Measurements from ENCODE around the gene CDKL1. TPM values are rescaled to one million over a fixed set of nuclear protein-coding genes. Genes with fewer than 3 reads are reported as not detected.

Gene CDKL1
- total RNA-seq, 1 experiment from 2014 or later, result 3.6 TPM

GRCh38 chr14:50352584-50352983, 44.1 kb downstream of the CDKL1 start:
- ATAC-seq (no peak), DNase-seq (ENCODE audit: low spot score) (no peak)
- ChIA-PET POLR2A (no interaction called here), CTCF (interaction anchor here (0.7 kb wide), 1 partner anchor 10 kb away, joined by 3 read pairs; no protein-coding TSS in a partner anchor)
- Mint-ChIP-seq H3K27me3 (ENCODE audit: low read depth) (no peaks in the 10 kb centered on the region), H3K4me3 (no peak overlapping the region), H3K36me3 (no peaks in the 10 kb centered on the region), H3K27ac (no peak overlapping the region), H3K9me3 (no peaks in the 10 kb centered on the region), H3K4me1 (peaks cover 6% of the 10 kb centered on the region)
- no peak for TF ChIP-seq NFE2L1 (CRISPR knock-in tag; IDR thresholded peaks at IDR 0.05)
- TF ChIP-seq GTF2I (CRISPR knock-in tag; conservative IDR thresholded peaks at IDR 0.05), result no peak
- no peak for TF ChIP-seq PREB (CRISPR knock-in tag; IDR thresholded peaks at IDR 0.05; ENCODE audit: borderline replicate concordance)
- TF ChIP-seq ARID4B (CRISPR knock-in tag; IDR thresholded peaks at IDR 0.05; ENCODE audit: borderline replicate concordance), result no peak
- no peak for TF ChIP-seq ATF3 (CRISPR knock-in tag; conservative IDR thresholded peaks at IDR 0.05)
- no peak for TF ChIP-seq ATF2 (CRISPR knock-in tag; IDR thresholded peaks at IDR 0.05; ENCODE audit: borderline replicate concordance, low read depth)
- no peak for TF ChIP-seq CBFB (CRISPR knock-in tag; IDR thresholded peaks at IDR 0.05; ENCODE audit: low read depth)
- TF ChIP-seq MYBL2 (CRISPR knock-in tag; IDR thresholded peaks at IDR 0.05), result no peak
- TF ChIP-seq PRRX2 (CRISPR knock-in tag; IDR thresholded peaks at IDR 0.05), result no peak
- TF ChIP-seq CREM (CRISPR knock-in tag; IDR thresholded peaks at IDR 0.05), result no peak

GRCh38 chr14:50350975-50351374, 45.7 kb downstream of the CDKL1 start:
- CTCF ChIA-PET, result interaction anchor here (0.7 to 2.0 kb wide), 5 partner anchors 8 to 111 kb away, joined by 3 to 5 read pairs (median 3); no protein-coding TSS in a partner anchor
- TF ChIP-seq USF2 (CRISPR knock-in tag; IDR thresholded peaks at IDR 0.05) (no peak), MLX (CRISPR knock-in tag; IDR thresholded peaks at IDR 0.05) (no peak)
- ATAC-seq (no peak), DNase-seq (ENCODE audit: low spot score) (no peak)
- POLR2A ChIA-PET, result no interaction called here
- Mint-ChIP-seq H3K9me3 (no peaks in the 10 kb centered on the region), H3K27ac (no peak overlapping the region), H3K4me3 (no peak overlapping the region), H3K4me1 (peaks cover 12% of the 10 kb centered on the region), H3K27me3 (ENCODE audit: low read depth) (no peaks in the 10 kb centered on the region), H3K36me3 (no peaks in the 10 kb centered on the region)

GRCh38 chr14:50348933-50349332, 47.7 kb downstream of the CDKL1 start:
- ATAC-seq (no peak), DNase-seq (ENCODE audit: low spot score) (no peak)
- CTCF ChIA-PET, result interaction anchor here (0.6 to 1.6 kb wide), 3 partner anchors 28 to 425 kb away, joined by 3 to 6 read pairs (median 3); no protein-coding TSS in a partner anchor
- POLR2A ChIA-PET, result no interaction called here
- Mint-ChIP-seq H3K9me3 (no peaks in the 10 kb centered on the region), H3K27ac (no peak overlapping the region), H3K4me1 (peaks cover 11% of the 10 kb centered on the region), H3K4me3 (no peak overlapping the region), H3K27me3 (ENCODE audit: low read depth) (no peaks in the 10 kb centered on the region), H3K36me3 (no peaks in the 10 kb centered on the region)
- TF ChIP-seq SP1 (CRISPR knock-in tag; conservative IDR thresholded peaks at IDR 0.05), result no peak
- TF ChIP-seq E2F5 (CRISPR knock-in tag; IDR thresholded peaks at IDR 0.05), result no peak
- TF ChIP-seq ZBTB43 (CRISPR knock-in tag; IDR thresholded peaks at IDR 0.05), result no peak
- TF ChIP-seq NFYB (CRISPR knock-in tag; conservative IDR thresholded peaks at IDR 0.05; ENCODE audit: low read depth), result no peak
- no peak for TF ChIP-seq ZNF425 (CRISPR knock-in tag; conservative IDR thresholded peaks at IDR 0.05)
- TF ChIP-seq ATF1 (CRISPR knock-in tag; IDR thresholded peaks at IDR 0.05), result no peak

All from WTC11 (cell line).